AG10803 (cell line): ENCODE results near the gene SPATA21.

ENCODE experiments used
- DNase-seq: peaks from one replicate; pipeline ENCODE4 v3.0.0; 2010; ENCODE audit warnings: low read depth
- H3K4me3 ChIP-seq: 2 replicates; pipeline ENCODE4 v1.5.1; 2011; ENCODE audit warnings: mild to moderate bottlenecking, low read length, control low read depth
- TF ChIP-seq, protein P1 (sequence below): conservative IDR thresholded peaks from 2 replicates; pipeline ENCODE4 v1.5.1; 2011; ENCODE audit warnings: mild to moderate bottlenecking, low read length, control low read depth, inconsistent platforms

Gene SPATA21

DNA sequence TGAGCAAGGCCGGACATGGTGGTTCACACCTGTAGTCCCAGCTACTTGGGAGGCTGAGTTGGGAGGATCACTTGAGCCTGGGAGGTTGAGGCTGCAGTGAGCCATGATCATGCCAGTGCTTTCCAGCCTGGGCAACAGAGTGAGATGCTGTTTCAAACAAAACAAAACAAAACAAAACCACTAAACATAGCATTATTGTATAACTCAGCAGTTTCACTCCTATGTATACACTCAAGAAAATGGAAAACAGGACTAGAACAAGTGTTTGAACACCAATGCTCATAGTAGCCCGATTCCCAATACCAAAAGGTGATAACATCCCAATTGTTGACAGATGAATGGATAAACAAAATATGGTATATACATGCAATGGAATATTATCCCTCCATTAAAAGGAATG is 1.3 kb upstream of the SPATA21 start:
- TF ChIP-seq, protein P1, sequence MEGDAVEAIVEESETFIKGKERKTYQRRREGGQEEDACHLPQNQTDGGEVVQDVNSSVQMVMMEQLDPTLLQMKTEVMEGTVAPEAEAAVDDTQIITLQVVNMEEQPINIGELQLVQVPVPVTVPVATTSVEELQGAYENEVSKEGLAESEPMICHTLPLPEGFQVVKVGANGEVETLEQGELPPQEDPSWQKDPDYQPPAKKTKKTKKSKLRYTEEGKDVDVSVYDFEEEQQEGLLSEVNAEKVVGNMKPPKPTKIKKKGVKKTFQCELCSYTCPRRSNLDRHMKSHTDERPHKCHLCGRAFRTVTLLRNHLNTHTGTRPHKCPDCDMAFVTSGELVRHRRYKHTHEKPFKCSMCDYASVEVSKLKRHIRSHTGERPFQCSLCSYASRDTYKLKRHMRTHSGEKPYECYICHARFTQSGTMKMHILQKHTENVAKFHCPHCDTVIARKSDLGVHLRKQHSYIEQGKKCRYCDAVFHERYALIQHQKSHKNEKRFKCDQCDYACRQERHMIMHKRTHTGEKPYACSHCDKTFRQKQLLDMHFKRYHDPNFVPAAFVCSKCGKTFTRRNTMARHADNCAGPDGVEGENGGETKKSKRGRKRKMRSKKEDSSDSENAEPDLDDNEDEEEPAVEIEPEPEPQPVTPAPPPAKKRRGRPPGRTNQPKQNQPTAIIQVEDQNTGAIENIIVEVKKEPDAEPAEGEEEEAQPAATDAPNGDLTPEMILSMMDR: no peak
- no peak for DNase-seq
- no peak overlapping the region for H3K4me3 ChIP-seq

DNA sequence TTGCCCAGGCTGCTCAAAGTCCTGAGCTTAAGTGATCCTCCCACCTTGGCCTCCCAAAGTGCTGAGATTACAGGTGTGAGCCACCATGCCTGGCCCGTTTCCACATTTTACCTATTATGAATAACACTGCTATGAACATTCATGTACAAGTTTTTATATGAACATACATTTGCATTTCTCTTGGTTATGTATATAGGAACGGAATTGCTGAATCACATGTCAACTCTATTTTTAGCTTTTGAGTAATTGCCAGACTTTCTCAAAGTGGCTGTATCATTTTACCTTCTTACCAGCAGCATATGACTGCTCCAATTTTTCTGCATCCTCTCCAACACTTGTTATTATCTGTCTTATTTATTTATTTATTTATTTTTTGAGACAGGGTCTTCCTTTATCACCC is 2.7 kb downstream of the SPATA21 start:
- no peak for DNase-seq
- TF ChIP-seq, protein P1: no peak
- H3K4me3 ChIP-seq: no peak overlapping the region

DNA sequence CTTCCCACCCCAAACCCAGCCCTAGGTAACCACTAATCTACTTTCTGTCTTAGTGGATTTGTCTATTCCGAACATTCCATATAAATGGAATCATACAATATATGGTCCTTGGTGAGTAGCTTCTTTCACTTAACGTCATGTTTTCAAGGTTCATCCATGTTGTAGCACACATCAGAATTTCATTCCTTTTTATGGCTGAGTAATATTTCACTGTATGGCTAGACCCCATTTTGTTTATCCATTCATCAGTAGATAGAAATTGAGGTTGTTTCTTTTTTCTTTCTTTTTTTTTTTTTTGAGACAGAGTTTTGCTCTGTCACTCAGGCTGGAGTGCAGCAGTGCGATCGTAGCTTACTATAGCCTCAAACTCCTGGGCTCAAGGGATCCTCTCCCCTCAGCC is 3.2 kb downstream of the SPATA21 start:
- DNase-seq: no peak
- TF ChIP-seq, protein P1: no peak
- no peak overlapping the region for H3K4me3 ChIP-seq

DNA sequence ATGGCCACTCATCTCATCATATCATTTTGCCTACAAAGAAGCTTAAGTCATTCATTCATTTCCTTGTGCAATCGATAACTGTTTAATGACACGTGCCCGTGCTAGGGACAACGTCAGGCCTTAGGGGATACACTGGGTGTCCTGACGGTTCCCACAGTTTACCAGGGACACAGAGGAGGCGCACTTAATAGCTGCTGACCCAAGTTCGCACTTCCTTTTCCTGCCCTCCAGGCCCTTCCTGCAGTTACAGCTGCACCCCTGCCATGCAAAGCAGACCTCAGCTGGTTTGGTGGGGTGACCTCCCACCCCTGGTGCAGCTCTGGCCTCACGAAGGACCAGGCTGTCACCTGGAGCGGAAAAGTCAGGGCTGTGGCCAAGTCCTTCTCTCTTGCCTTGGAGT is 4.2 kb downstream of the SPATA21 start:
- TF ChIP-seq, protein P1: no peak
- H3K4me3 ChIP-seq: no peak overlapping the region
- DNase-seq: no peak

GRCh38 chr1:16430606-16431005 is 6.6 kb downstream of the SPATA21 start:
- H3K4me3 ChIP-seq: no peak overlapping the region
- TF ChIP-seq, protein P1: no peak
- DNase-seq: no peak

DNA sequence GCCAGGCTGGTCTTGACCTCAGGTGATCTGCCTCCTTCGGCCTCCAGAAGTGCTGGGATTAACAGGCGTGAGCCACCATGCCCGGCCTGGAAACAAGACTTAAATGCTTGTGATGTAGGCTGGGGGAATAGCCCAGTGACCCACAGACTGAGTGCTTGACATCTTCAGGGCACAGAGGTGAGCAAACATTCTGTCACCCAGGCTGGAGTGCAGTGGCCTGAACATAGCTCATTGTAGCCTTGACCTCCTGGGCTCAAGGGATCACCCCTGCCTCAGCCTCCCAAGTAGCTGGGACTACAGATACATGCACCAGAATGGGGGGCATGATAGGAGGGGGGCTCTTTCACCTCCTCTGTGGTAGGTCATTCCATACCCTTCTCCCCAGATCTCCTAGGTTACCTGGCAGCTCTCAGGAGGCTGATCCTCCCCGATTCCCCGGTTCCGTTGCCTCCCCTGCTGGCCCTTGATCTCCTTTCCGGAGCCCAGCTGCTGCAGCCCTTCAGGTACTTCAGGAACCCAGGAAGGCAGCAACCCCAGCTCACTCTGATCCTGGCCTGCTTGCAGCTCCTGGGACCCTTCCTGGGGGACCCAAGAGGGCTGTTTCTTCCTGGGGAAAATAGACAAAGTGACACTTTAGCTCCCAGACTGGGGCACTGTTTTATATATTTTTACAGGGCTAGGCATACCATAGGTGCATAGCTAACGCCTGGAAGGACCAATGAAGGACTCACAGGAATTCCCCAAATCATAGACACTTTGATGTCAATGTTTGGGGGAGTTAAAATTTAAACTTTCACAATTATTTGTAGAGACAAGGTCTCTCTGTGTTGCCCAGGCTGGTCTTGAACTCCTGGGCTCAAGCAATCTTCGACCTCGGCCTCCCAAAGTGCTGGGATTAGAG is 11.8 kb downstream of the SPATA21 start:
- H3K4me3 ChIP-seq: no peak overlapping the region
- DNase-seq: no peak
- TF ChIP-seq, protein P1: no peak

GRCh38 chr1:16422041-16422440 is 15.2 kb downstream of the SPATA21 start:
- no peak overlapping the region for H3K4me3 ChIP-seq
- DNase-seq: no peak
- TF ChIP-seq, protein P1: no peak
